GM12878 (cell line): ENCODE data around the gene FKBP2.

Experiments
- FOXM1 ChIP-seq: IDR thresholded peaks from 2 replicates; pipeline ENCODE4 v1.6.1; 2012; ENCODE audit warnings: low read depth, mild to moderate bottlenecking, inconsistent platforms, low read length, moderate library complexity
- RAD21 ChIP-seq: IDR thresholded peaks from 2 replicates; pipeline ENCODE4 v1.6.1; 2011; ENCODE audit warnings: mild to moderate bottlenecking, low read depth, low read length, moderate library complexity; ENCODE audit not compliant: insufficient read depth
- TF ChIP-seq, protein P1 (sequence below): IDR thresholded peaks from 2 replicates; pipeline ENCODE4 v1.6.1; 2012; ENCODE audit warnings: low read depth, low read length, improper control_type of control experiment

DNA sequence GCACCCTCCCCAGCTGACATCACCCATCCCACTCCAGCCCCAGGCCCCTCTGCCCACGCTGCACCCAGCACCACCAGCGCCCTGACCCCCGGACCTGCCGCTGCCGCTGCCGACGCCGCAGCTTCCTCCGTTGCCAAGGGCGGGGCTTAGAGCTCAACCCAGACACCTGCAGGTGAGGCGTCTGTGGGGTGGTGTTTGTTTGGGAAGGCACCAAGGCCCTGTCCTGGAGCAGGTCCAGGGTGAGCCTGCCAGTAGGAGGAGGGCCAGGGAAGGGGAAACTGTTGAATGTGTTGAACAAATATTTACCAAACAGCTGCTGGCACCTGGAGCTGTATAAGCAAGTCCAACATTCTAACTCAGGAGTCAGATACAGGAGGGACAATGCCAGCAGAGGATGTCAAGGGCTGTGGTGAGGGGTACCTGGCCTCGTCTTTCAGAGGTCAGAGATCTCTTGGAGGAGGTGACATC lies 3.4 kb upstream of the FKBP2 start:
- TF ChIP-seq RAD21 = no peak
- TF ChIP-seq FOXM1 = no peak
- TF ChIP-seq, protein P1, sequence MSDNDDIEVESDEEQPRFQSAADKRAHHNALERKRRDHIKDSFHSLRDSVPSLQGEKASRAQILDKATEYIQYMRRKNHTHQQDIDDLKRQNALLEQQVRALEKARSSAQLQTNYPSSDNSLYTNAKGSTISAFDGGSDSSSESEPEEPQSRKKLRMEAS = no peak
